Islet of Langerhans (tissue), 1 donor: ENCODE data around the gene MYLK4.

ENCODE experiments used
- FAIRE-seq: peaks from one replicate; lab custom pipeline; 2011; peaks lifted over from hg19 to GRCh38; lab: Jason Lieb, UNC

The MYLK4 gene

GRCh38 chr6:2626401-2626800 lies 124.3 kb downstream of the MYLK4 start:
- no peak for FAIRE-seq

- FAIRE-seq = no peak
These were observed 125.1 kb downstream of the MYLK4 start for GRCh38 chr6:2625581-2625980.

- FAIRE-seq = no peak
These were observed 126.5 kb downstream of the MYLK4 start for GRCh38 chr6:2624177-2624576.

- no peak for FAIRE-seq
These were observed 127.4 kb downstream of the MYLK4 start for GRCh38 chr6:2623295-2623694.

GRCh38 chr6:2622671-2623070 lies 128.1 kb downstream of the MYLK4 start:
- FAIRE-seq = no peak

- FAIRE-seq = no peak
These were observed 131.1 kb downstream of the MYLK4 start for GRCh38 chr6:2619651-2620050.

- FAIRE-seq = no peak
These were observed 133.0 kb downstream of the MYLK4 start for GRCh38 chr6:2617729-2618128.

- FAIRE-seq = no peak
These were observed 133.9 kb downstream of the MYLK4 start for GRCh38 chr6:2616811-2617210.

- no peak for FAIRE-seq
These were observed 135.5 kb downstream of the MYLK4 start for GRCh38 chr6:2615251-2615650.

- no peak for FAIRE-seq
These were observed 135.9 kb downstream of the MYLK4 start for GRCh38 chr6:2614846-2615245.

GRCh38 chr6:2614155-2614554 lies 136.6 kb downstream of the MYLK4 start:
- FAIRE-seq = no peak
